Stimulated activated naive CD8-positive, alpha-beta T cell treated with anti-CD3 and anti-CD28 coated beads, Interleukin-15, amount 100 ng/mL, for 72 hours (primary cell): Measurements from ENCODE around the gene PTPN18.

Source experiments
- ATAC-seq: fragments of 150-1000 bp; cut with Tn5 transposase; 2 replicates; pipeline ENCODE4 v1.10.0; 2021; ENCODE audit warnings: mild to moderate bottlenecking, moderate library complexity
- DNase-seq, 2 donors: peaks; one replicate each; pipeline ENCODE4 v3.0.0; 2021 to 2022
- H3K27ac Mint-ChIP-seq, 2 donors: one replicate each; pipeline ENCODE4 v1.8.0; 2022; ENCODE audit warnings: mild to moderate bottlenecking in 2 of 2, mixed read lengths in 2 of 2, moderate library complexity in 2 of 2
- H3K27me3 Mint-ChIP-seq: one replicate; pipeline ENCODE4 v1.8.0; 2022; ENCODE audit warnings: mixed read lengths
- H3K4me1 Mint-ChIP-seq: one replicate; pipeline ENCODE4 v1.8.0; 2022; ENCODE audit warnings: mild to moderate bottlenecking, mixed read lengths
- H3K4me3 Mint-ChIP-seq, 2 donors: one replicate each; pipeline ENCODE4 v1.8.0; 2022; ENCODE audit warnings: mild to moderate bottlenecking in 2 of 2, mixed read lengths in 2 of 2, moderate library complexity in 1 of 2
- H3K9me3 Mint-ChIP-seq, 2 donors: one replicate each; pipeline ENCODE4 v1.8.0; 2022; ENCODE audit warnings: mixed read lengths in 2 of 2

Gene PTPN18

GRCh38 chr2:130347220-130347925, 8.5 kb upstream of the PTPN18 start:
- Mint-ChIP-seq H3K4me1 (peaks cover 57% of the 10 kb centered on the region), H3K27me3 (no peaks in the 10 kb centered on the region), H3K9me3 (no peaks in the 10 kb centered on the region), H3K4me3 (no peak overlapping the region), H3K27ac (peak overlapping the region in 1 of 2 donors; percentile 12)
- DNase-seq: no peak
- no peak for ATAC-seq

- Mint-ChIP-seq H3K27me3 (no peaks in the 10 kb centered on the region), H3K4me1 (peaks cover 68% of the 10 kb centered on the region), H3K27ac (no peak overlapping the region), H3K4me3 (no peak overlapping the region), H3K9me3 (no peaks in the 10 kb centered on the region)
- DNase-seq: no peak
- ATAC-seq: no peak
These were observed 6.7 kb upstream of the PTPN18 start for GRCh38 chr2:130349174-130349573.

GRCh38 chr2:130351711-130352110, 4.1 kb upstream of the PTPN18 start:
- DNase-seq (no peak), ATAC-seq (no peak)
- Mint-ChIP-seq H3K9me3 (no peaks in the 10 kb centered on the region), H3K27ac (peak overlapping the region; percentile 64 to 89), H3K4me1 (peaks cover 66% of the 10 kb centered on the region), H3K27me3 (peaks cover 8% of the 10 kb centered on the region), H3K4me3 (no peak overlapping the region)

- no peak overlapping the region for H3K27ac Mint-ChIP-seq
- peaks cover 61% of the 10 kb centered on the region for H3K4me1 Mint-ChIP-seq
- peaks cover 8% of the 10 kb centered on the region for H3K27me3 Mint-ChIP-seq
- no peaks in the 10 kb centered on the region for H3K9me3 Mint-ChIP-seq
- H3K4me3 Mint-ChIP-seq: no peak overlapping the region
- ATAC-seq (no peak), DNase-seq (no peak)
These were observed 3.6 kb upstream of the PTPN18 start for GRCh38 chr2:130352237-130352636.

- DNase-seq: no peak
- ATAC-seq: no peak
- Mint-ChIP-seq H3K4me1 (peaks cover 48% of the 10 kb centered on the region), H3K27me3 (peaks cover 8% of the 10 kb centered on the region), H3K9me3 (no peaks in the 10 kb centered on the region), H3K4me3 (no peak overlapping the region), H3K27ac (peak overlapping the region in 1 of 2 donors; percentile 23)
These were observed 2.3 kb upstream of the PTPN18 start for GRCh38 chr2:130353291-130354138.

- H3K27me3 Mint-ChIP-seq: peaks cover 8% of the 10 kb centered on the region
- peaks cover 42% of the 10 kb centered on the region for H3K4me1 Mint-ChIP-seq
- ATAC-seq: no peak
- no peaks in the 10 kb centered on the region for H3K9me3 Mint-ChIP-seq
- no peak for DNase-seq
- no peak overlapping the region for H3K4me3 Mint-ChIP-seq
- H3K27ac Mint-ChIP-seq: no peak overlapping the region
These were observed 1.8 kb upstream of the PTPN18 start for GRCh38 chr2:130354139-130354428.

GRCh38 chr2:130355172-130355577, 681 bp upstream of the PTPN18 start:
- Mint-ChIP-seq H3K27me3 (peaks cover 8% of the 10 kb centered on the region), H3K27ac (peak overlapping the region in 1 of 2 donors; percentile 75), H3K4me3 (peak overlapping the region; percentile 84), H3K4me1 (peaks cover 38% of the 10 kb centered on the region), H3K9me3 (no peaks in the 10 kb centered on the region)
- DNase-seq (no peak), ATAC-seq (no peak)

GRCh38 chr2:130357864-130358263, 2.0 kb downstream of the PTPN18 start:
- Mint-ChIP-seq H3K27ac (no peak overlapping the region), H3K4me3 (no peak overlapping the region), H3K9me3 (no peaks in the 10 kb centered on the region), H3K4me1 (peaks cover 27% of the 10 kb centered on the region), H3K27me3 (peaks cover 8% of the 10 kb centered on the region)
- ATAC-seq (no peak), DNase-seq (no peak)

GRCh38 chr2:130358420-130359350, 2.8 kb downstream of the PTPN18 start:
- DNase-seq (no peak), ATAC-seq (no peak)
- H3K4me3 Mint-ChIP-seq: no peak overlapping the region
- H3K4me1 Mint-ChIP-seq: peaks cover 21% of the 10 kb centered on the region
- no peaks in the 10 kb centered on the region for H3K9me3 Mint-ChIP-seq
- H3K27ac Mint-ChIP-seq: no peak overlapping the region
- peaks cover 8% of the 10 kb centered on the region for H3K27me3 Mint-ChIP-seq

GRCh38 chr2:130359466-130359865, 3.6 kb downstream of the PTPN18 start:
- Mint-ChIP-seq H3K27ac (no peak overlapping the region), H3K9me3 (no peaks in the 10 kb centered on the region), H3K4me3 (no peak overlapping the region), H3K27me3 (peaks cover 8% of the 10 kb centered on the region), H3K4me1 (peaks cover 13% of the 10 kb centered on the region)
- DNase-seq (no peak), ATAC-seq (no peak)

GRCh38 chr2:130363479-130363878, 7.6 kb downstream of the PTPN18 start:
- Mint-ChIP-seq H3K27ac (no peak overlapping the region), H3K9me3 (no peaks in the 10 kb centered on the region), H3K4me3 (no peak overlapping the region), H3K27me3 (no peaks in the 10 kb centered on the region), H3K4me1 (no peaks in the 10 kb centered on the region)
- DNase-seq (no peak), ATAC-seq (no peak)

- H3K27me3 Mint-ChIP-seq: no peaks in the 10 kb centered on the region
- no peak for DNase-seq
- no peaks in the 10 kb centered on the region for H3K9me3 Mint-ChIP-seq
- H3K4me1 Mint-ChIP-seq: peaks cover 6% of the 10 kb centered on the region
- no peak overlapping the region for H3K4me3 Mint-ChIP-seq
- peak; percentile 66 for ATAC-seq
- H3K27ac Mint-ChIP-seq: no peak overlapping the region
These were observed 9.2 kb downstream of the PTPN18 start for GRCh38 chr2:130365075-130365474.

- no peaks in the 10 kb centered on the region for H3K9me3 Mint-ChIP-seq
- H3K4me3 Mint-ChIP-seq: no peak overlapping the region
- peaks cover 15% of the 10 kb centered on the region for H3K4me1 Mint-ChIP-seq
- no peak overlapping the region for H3K27ac Mint-ChIP-seq
- DNase-seq (no peak), ATAC-seq (no peak)
- H3K27me3 Mint-ChIP-seq: no peaks in the 10 kb centered on the region
These were observed 10.1 kb downstream of the PTPN18 start for GRCh38 chr2:130365963-130366362.

GRCh38 chr2:130366720-130367119, 10.9 kb downstream of the PTPN18 start:
- H3K9me3 Mint-ChIP-seq: no peaks in the 10 kb centered on the region
- H3K4me3 Mint-ChIP-seq: no peak overlapping the region
- no peak overlapping the region for H3K27ac Mint-ChIP-seq
- H3K27me3 Mint-ChIP-seq: no peaks in the 10 kb centered on the region
- H3K4me1 Mint-ChIP-seq: peaks cover 22% of the 10 kb centered on the region
- ATAC-seq (no peak), DNase-seq (no peak)

- H3K9me3 Mint-ChIP-seq: no peaks in the 10 kb centered on the region
- peaks cover 36% of the 10 kb centered on the region for H3K4me1 Mint-ChIP-seq
- ATAC-seq (no peak), DNase-seq (no peak)
- H3K27ac Mint-ChIP-seq: no peak overlapping the region
- H3K27me3 Mint-ChIP-seq: no peaks in the 10 kb centered on the region
- H3K4me3 Mint-ChIP-seq: no peak overlapping the region
These were observed 12.9 kb downstream of the PTPN18 start for GRCh38 chr2:130368786-130369185.
